GOT3 (cell line): Measurements from ENCODE around the gene ITGAV.

Source experiments
- DNase-seq: peaks from one replicate; lab custom pipeline; 2025; ENCODE audit warnings: mixed read lengths; lab: John Stamatoyannopoulos, UW

Gene ITGAV

DNA sequence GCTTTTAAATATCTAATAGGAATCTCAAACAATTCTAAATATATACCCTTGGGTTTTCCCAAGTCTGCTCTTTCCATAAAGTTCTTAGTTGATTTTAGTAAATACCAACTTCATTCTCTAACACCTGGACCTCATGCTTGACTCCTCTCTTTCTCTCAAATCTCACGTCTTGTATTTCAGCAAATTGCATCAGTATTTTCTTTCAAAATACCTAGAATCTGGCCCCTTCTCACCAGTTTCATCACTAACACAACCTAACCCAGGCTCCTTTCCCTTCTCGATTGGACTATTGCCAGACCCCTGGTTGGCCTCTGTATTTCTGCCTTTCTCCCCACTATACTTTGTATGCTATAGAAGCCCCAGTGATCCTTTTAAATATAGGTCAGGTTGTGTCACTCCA lies 81.0 kb downstream of the ITGAV start:
- no peak for DNase-seq

DNA sequence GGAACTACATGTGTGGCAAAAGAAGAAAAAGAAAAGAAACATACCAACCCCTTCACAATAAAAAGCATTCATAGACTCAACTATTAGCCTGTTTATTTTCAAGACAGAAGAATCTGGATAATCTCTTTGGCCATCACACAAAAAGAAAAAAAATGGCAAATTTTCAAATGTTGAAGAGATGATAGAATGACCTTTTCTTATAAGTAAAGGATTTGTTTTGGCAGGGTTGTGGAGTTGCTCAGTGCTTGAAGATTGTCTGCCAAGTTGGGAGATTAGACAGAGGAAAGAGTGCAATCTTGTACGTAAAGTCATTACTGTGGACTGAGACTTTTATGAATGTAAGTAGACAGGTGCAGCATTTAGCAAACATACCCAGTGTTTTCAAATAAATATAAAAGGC lies 85.5 kb downstream of the ITGAV start:
- no peak for DNase-seq

DNA sequence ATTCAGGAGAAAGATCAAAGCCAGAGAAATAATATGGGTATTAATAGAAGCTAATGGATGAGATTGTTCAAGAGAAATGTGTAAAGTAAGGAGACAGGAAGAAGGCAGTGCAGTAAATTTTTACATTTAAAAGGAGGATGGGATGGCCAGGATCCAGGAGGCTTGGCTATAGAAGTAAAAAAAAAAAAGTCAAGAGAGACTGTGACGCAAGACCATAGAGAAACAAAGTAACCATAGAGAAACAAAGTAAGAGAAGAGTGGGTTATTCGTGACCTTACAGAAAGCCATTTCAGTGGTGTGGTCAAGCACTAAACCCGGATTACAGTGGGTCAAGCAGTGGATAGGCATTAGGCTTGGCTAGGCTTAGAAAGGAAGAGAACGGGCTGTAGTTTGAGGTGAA lies 93.5 kb downstream of the ITGAV start:
- DNase-seq = no peak

DNA sequence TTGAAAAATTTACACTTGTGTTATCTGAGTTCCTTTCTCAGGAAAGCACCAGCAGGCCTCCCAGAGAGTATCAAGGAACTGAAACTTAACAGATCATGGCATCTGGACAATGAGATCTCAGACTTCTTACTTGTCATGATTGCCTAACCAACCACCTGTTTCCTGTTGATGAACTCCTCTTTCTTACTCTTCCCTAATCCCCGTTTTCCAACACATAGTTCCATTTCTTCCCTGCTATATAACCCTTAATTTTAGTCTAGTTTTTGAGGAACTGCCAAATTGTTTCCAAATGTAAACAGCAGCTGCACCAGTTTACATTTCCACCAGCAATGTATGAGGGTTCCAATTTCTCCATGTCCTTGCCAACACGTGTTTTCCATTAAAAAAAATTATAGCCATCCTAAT lies 98.0 kb downstream of the ITGAV start:
- no peak for DNase-seq

DNA sequence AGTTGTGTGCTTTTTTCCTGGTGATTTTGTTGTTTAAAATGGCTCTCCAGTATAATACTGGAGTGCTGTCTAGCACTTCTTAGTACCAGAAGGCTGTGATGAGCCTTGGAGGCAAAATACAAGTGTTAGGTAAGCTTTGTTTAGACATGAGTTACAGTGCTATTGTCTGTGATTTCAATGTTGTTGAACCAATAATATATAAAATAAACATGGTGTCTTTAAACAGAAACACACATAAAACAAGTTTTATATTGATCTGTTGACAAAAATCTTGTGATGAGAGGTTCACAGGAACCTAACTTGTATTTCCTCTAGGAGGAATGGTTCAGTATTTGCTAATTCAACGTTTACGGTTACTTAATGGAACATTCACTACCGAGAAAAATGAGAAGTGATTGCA lies 99.0 kb downstream of the ITGAV start:
- DNase-seq = no peak

DNA sequence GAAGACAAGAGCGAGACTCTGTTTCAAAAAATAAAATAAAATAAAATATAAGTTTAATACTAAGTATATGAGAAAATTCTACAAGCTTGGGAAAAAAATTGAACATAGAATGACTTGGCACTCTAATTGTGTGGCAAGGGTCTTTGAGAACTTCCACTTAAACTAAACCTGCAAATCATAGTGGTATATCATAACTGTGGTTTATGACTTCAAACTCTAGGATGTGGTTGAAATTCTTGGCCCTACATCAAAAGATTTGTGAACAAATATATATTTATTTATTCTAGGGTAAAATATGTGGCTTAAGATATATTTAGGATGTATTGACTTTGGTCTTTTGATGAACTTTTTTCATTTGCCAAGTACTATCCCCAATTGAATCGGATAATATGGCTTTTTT lies 100.9 kb downstream of the ITGAV start:
- no peak for DNase-seq

DNA sequence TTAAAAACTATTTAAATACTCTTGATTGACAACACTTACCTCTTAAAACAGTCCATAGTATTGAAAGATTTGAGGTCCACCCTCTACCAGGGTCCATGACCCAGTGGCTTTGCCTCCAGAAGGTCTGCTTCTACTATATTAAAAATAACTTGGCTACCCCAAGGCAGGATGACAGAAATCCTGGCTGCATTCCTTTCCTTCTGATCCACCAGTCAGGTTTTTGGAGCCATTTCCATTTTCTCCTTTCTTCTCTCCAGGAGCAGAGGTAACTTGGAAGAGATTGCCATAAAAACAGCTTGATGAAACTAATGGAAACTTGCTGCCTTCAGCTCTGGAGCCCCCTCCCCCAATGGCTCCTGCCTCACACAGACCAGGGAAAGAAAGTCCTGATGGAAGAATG lies 101.4 kb downstream of the ITGAV start:
- DNase-seq = no peak

DNA sequence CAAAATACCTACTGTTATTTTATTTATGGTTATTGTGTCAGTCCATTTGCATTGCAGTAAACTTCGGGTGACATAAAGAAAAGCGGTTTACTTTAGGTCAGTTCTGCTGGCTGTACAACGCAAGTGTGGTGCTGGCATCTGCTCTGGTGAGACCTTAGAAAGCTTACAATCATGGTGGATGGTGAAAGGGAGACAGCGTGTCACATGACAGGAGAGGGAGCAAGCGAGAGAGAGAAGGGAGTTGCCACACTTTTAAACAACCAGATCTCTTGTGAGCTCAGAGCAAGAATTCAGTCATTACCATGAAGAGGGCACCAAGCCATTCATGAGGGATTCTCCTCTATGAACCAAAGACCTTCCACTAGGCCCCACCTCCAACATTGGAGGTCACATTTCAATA lies 102.0 kb downstream of the ITGAV start:
- no peak for DNase-seq

DNA sequence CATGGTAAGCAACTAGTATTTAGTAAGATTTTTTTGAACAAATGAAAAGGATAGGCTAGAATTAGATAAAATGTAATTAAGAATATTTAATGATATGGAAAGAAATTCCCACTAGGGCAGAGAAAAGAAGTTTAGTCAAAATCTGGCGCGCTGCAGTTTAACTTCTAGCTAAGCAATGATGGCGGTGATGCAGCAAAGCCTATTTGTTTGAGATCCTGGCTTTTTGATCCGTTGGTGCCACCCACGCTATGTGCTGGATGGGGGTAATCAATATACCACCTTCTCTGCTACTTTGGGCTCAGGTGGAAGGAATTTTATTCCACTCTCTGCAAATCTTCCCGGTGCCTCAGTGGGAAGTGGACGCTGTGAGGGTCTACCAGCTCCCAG lies 103.6 kb downstream of the ITGAV start:
- no peak for DNase-seq

DNA sequence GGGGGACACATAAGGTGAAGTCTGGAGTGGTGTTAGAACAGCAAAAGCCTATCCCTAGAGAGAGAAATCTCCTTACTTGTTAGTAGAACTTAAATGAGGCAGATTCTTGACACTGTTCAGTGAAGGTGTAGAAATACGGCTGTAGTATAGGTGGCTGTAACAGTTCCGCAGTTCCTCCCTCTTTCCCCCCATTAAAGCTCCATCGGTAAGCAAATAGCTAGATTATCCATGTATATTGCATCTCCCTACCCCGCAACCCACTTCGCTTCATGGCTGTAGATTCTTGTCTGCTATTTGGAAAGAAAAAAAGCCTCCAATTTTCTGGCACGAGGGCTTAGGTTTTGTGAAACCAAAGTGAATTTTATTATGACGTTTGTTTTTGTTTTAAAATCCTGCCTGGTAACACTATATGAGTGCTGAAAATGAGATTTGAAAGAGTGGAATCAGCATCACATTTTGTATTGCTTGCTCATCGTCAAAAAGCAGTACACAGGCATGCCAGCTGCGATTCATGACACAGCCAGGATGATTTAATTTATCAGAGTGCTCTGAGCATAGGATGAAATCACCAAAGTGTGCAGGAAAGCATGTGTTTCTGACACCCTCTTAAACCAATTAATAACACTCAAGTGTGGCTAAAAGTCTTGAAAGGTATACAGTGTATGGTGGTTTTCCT lies 105.4 kb downstream of the ITGAV start:
- DNase-seq = no peak

DNA sequence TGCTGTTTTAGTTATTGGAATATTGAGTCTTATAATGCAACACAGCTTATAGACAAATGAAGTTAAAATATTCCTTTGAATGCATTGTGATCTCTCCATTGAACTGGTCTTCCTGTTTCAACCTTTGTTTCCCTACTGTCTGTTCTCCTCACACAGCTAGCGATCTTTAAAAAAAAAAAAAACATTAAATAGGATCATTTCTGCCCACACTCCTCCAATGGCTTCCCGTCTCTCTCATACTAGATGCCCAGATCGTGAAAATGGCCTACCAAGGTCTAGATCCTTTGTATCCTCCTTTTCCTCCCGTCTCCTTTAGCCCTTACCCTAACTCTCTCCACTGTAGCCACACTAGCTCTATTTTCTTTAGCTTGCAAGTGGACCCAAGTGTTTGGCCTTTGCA lies 106.4 kb downstream of the ITGAV start:
- DNase-seq = no peak

DNA sequence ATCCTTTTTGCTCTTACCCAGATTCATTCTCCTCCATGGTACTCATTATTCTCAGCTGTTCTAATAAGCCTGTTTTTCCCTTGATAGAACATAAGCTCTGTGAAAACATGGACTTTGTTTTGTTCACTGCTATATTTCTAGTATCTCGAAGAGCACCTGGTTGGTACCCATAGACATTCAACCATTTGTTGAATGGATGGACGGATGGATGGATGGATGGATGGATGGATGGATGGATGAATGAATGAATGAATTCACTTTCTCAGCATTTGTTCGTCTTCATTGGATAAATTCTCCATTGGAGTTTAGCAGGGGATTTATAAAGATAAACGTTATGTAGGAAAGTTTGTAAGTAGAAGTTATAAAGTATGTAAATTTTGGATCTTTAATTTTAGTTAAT lies 106.9 kb downstream of the ITGAV start:
- no peak for DNase-seq

DNA sequence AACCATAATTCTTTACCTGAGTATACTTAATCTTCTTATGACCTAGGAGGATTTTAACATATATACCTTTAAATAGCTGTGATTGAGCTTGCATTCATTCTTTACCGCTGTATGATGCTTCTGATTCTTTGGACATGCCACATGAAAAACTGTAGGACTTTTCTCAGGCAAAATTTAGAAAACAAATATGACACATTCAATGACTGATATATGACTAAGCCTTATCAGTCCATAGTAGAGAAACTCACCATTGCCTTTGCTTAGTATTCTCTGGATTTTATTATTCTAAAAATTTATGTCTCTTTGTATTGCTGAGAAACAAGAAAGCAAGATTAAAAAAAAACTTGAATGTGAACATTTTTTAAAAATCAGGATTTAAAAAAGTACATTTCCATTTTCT lies 107.7 kb downstream of the ITGAV start:
- no peak for DNase-seq

DNA sequence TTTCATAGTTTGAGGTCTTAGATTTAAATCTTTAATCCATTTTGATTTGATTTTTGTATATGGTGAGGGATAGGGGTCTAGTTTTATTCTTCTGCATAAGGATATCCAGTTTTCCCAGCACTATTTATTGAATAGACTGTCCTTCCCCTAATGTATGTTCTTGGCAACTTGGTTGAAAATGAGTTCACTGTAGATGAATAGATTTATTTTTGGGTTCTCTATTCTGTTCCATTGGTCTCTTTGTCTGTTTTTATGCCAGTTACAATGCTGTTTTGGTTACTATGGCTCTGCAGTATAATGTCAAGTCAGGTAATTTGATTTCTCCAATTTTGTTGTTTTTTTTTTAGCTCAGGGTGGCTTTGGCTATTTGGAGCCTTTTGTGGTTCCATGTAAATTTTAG lies 109.9 kb downstream of the ITGAV start:
- no peak for DNase-seq

DNA sequence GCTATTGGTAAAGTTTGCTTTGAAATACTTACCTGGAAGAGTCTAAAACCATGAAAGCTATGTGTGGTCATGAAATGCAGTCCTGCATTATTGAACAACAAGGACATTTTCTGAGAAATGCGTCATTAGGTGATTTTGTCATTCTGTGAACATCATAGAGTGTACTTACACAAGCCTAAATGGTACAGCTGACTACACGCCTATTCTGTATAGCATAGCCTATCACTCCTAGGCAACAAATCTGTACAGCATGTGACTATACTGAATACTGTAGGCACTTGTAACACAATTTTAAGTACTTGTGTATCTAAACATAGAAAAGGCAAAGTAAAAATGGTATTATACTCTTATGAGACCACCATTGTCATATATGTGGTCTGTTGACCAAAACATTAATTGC lies 112.2 kb downstream of the ITGAV start:
- no peak for DNase-seq

DNA sequence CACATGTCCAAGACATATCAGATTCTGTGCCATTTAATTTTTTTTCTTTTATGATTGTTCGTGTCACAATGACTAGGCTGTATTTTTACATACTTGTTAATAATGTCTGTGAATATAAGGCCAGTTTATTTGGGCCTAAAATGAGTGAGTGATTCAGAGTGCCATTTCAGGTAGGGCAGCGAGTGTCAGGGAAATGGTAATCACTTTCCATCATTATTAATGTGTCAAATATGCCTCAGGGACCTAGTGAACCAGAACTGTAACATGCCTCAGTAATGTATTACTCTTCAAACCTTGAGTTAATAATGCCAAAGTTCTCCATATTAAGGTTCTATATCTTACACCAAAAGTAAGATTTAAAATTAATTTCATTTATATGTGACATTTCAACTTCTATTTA lies 112.6 kb downstream of the ITGAV start:
- DNase-seq = no peak

DNA sequence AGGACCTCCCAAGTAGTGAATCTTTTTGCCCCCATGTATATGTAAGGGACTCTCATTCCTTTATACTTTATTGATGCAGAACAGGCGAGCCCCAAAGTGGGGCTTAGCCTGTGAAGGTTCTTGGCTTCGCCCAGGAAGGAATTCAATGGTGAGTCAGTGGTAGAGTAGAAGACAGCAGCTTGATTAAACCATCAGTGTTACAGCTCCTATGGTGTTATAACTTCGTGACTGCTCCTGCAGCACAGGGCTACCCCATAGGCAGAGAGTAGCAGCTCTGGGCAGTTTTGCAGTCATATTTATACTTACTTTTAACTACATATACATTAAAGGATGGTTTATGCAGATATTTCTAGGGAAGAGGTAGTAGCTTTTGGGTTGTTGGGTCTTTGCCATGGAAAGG lies 115.0 kb downstream of the ITGAV start:
- DNase-seq = no peak

DNA sequence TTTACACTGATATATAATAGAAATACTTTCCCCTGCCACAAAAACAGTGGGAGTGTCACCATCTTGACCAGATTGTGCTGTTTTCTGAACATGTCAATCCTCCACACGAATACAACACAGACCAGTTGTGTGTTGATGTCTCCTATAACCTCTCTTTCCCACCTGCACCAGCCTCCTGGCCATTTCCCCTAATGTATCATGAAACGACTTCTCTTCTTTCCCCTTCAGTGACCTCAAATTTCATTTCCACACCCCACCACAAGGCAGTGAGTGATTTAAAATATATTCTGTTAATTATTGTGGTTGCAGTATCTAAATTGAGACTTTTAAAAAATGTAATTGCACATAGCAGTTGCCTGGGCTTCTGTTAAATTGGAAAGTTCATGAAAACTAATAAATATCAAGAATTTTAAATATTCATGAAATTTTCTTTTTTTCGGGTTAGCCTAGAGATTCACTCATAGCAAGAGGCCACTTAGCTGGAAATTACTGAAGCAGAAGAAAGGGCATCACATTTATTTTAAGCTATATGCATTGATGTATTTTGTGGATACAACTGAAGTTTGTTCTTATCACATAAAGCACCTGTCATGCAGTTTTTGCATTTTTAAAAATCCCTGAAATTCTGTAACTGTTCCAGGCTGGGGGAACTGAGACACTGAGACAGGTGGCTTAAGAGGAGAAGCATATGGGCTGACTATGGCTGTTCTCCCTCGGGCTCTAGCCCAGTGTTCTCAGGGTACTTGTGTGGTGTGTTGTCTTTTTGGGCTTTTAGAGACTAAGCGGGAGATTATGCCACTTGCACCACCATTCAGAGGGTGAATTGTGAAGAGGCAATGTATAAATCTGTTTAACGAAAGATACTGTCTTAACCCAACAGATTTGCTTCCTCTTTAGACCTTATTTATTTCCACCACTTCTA lies 119.9 kb downstream of the ITGAV start:
- no peak for DNase-seq

DNA sequence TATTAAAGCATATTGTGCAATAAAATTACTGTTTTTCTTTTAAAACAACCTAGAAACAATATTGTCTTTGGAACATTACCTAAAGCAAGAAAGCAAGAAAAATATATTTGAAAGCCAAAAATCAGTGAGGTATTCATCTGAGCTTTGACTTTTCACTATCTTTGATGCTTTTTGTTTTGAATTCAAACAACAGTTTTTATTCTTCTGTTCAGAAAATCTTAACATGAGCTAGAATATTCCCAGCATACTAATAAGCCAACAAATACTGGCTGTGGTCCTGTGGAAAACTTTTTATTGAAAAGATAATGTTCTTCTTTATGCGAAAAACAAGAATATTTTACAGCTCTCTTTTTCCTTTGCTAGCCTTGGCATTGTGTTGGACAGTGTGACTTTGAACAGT lies 123.8 kb downstream of the ITGAV start:
- no peak for DNase-seq

DNA sequence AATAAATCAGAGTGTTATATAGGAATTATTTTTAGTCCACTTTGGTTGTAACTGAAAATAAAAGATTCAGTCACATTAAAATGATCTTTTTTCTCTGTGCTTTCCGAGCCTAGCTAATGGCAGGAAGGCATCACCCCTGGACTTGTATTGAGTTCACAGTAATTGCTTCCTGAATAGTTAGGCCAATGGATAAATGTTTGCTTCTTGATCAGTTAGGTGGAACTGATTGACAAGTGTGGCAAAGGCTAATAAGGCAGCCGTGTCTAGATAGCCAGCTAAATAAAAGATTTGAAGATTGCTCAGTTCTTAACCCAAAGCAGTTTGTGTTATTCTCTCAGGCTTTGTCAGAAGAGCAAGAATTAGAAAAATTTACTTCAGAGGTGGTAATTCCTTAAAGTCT lies 124.8 kb downstream of the ITGAV start:
- DNase-seq = no peak

DNA sequence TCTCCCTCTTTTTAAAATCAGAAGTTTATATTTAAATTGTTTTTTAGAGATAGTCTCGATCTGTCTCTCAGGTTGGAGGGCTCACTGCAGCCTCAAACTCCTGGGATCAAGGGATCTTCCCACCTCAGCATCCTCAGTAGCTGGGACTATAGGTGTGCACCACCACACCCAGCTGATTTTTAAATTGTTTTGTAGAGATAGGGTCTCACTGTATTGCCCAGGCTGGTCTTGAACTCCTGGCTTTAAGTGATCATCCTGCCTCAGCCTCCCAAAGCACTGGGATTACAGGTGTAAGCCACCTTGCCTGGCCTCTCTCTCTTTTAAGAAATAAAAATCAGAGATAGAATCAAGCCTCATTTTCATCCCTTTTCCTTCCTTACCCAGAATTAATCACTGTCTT lies 126.1 kb downstream of the ITGAV start:
- DNase-seq = no peak

DNA sequence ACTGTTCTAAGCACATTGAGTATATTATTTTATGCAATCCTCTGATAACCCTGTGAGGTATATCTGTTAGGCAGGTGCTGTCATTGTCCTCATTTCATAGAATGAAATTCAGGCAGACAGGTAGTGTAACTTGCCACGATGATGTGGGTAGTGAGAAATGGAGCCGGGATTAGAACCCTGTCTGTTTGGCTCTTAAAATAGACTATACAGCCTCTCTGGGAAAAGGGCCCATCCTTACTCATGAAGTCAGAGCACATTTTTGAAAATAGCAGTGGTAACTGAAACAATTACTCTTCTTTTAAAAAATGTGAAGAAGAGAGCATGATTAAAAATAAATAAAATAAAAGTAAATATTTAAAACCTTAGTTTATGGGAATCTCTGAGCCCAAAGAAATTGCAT lies 127.0 kb downstream of the ITGAV start:
- DNase-seq = no peak

DNA sequence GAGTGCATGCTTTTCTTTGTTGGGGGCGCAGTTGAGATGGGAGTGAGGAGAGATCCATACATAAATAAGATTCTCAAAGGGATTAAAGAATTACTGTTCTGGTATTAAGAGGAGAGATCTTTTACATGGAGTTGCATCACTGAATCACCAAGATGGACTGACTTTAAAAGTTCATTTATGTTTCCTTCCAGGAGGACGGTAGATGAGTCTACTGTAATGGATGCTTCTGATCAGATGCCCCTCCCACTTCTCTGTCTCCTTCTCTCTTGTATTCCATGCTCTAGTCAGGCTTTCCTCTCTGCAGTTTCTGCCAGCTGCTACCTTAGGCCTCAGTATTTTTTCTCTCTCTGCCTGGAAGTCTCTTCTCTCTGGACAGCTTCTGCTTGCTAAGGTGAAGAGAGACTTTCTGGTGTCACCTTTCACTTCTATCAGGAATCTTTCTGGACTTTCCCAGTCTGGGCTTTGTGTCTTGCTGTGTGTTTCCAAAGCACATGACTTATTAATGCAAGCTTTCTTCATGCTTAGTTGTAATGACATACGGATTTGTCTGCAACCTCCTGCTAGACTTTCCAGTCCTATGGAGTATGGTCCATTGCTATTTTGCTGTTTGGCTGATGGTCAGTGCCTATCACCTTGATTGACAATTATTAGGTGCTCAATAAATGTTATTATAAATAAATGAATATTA lies 127.6 kb downstream of the ITGAV start:
- no peak for DNase-seq
